Nephron (organoid): Measurements from ENCODE around the gene LENG9.
A peak's percentile ranks its signal among the peaks of the same experiment; 100 is the strongest.

Experiments
- H3K27ac Mint-ChIP-seq, 3 experiments: 2 replicates each; pipeline ENCODE4 v1.8.0; 2020; ENCODE audit warnings: mixed read lengths in 3 of 3, mild to moderate bottlenecking in 2 of 3, moderate library complexity in 1 of 3
- H3K27me3 Mint-ChIP-seq: 2 replicates; pipeline ENCODE4 v1.8.0; 2021; ENCODE audit warnings: low read depth, mild to moderate bottlenecking, moderate library complexity, mixed read lengths
- H3K36me3 Mint-ChIP-seq: 2 replicates; pipeline ENCODE4 v1.8.0; 2020; ENCODE audit warnings: low read depth, mixed read lengths
- H3K4me1 Mint-ChIP-seq: 2 replicates; pipeline ENCODE4 v1.8.0; 2020; ENCODE audit warnings: mixed read lengths
- H3K4me3 Mint-ChIP-seq, 3 experiments: 2 replicates each; pipeline ENCODE4 v1.8.0; 2020; ENCODE audit warnings: mild to moderate bottlenecking in 3 of 3, mixed read lengths in 3 of 3, moderate library complexity in 2 of 3
- H3K9me3 Mint-ChIP-seq: 2 replicates; pipeline ENCODE4 v1.8.0; 2020; ENCODE audit warnings: mixed read lengths
- CTCF ChIP-seq, 3 experiments: fragments of 200-600 bp; sonication (generic); IDR thresholded peaks; one replicate each; pipeline ENCODE4 v1.5.0; 2021; ENCODE audit warnings: antibody characterized with exemption in 3 of 3; ENCODE audit not compliant: unreplicated experiment in 3 of 3

The LENG9 gene

GRCh38 chr19:54435551-54436016 lies 28.0 kb downstream of the LENG9 start:
- H3K4me3 Mint-ChIP-seq: no peak overlapping the region

GRCh38 chr19:54434873-54435214 lies 28.7 kb downstream of the LENG9 start:
- Mint-ChIP-seq H3K36me3 (peaks cover 4% of the 10 kb centered on the region), H3K4me1 (peaks cover 39% of the 10 kb centered on the region), H3K4me3 (no peak overlapping the region), H3K27me3 (peaks cover 6% of the 10 kb centered on the region), H3K9me3 (no peaks in the 10 kb centered on the region), H3K27ac (peak overlapping the region in 1 of 3 experiments; percentile 60)
- no peak for TF ChIP-seq CTCF (IDR thresholded peaks at IDR 0.05; ENCODE audit: unreplicated experiment in 3 of 3)

More at GRCh38 chr19:54435551-54436016, 28.0 kb downstream of the LENG9 start:
- Mint-ChIP-seq H3K27me3 (peaks cover 6% of the 10 kb centered on the region), H3K27ac (no peak overlapping the region), H3K36me3 (peaks cover 4% of the 10 kb centered on the region), H3K9me3 (no peaks in the 10 kb centered on the region), H3K4me1 (peaks cover 39% of the 10 kb centered on the region)
- no peak for TF ChIP-seq CTCF (IDR thresholded peaks at IDR 0.05; ENCODE audit: unreplicated experiment in 3 of 3)

GRCh38 chr19:54434112-54434872 lies 29.3 kb downstream of the LENG9 start:
- H3K27ac Mint-ChIP-seq: peak overlapping the region in 2 of 3 experiments; percentile 7 to 34
- TF ChIP-seq CTCF (IDR thresholded peaks at IDR 0.05; ENCODE audit: unreplicated experiment in 3 of 3): no peak
- H3K4me3 Mint-ChIP-seq: peak overlapping the region in 1 of 3 experiments; percentile 19
- H3K9me3 Mint-ChIP-seq: no peaks in the 10 kb centered on the region
- H3K27me3 Mint-ChIP-seq: peaks cover 9% of the 10 kb centered on the region
- peaks cover 4% of the 10 kb centered on the region for H3K36me3 Mint-ChIP-seq
- peaks cover 35% of the 10 kb centered on the region for H3K4me1 Mint-ChIP-seq

- Mint-ChIP-seq H3K4me3 (no peak overlapping the region), H3K9me3 (no peaks in the 10 kb centered on the region), H3K27ac (peak overlapping the region in 2 of 3 experiments; percentile 7 to 34), H3K27me3 (peaks cover 11% of the 10 kb centered on the region), H3K36me3 (peaks cover 4% of the 10 kb centered on the region), H3K4me1 (peaks cover 29% of the 10 kb centered on the region)
- TF ChIP-seq CTCF (IDR thresholded peaks at IDR 0.05; ENCODE audit: unreplicated experiment in 3 of 3): no peak
Measured at GRCh38 chr19:54433697-54434096, 29.9 kb downstream of the LENG9 start.

- no peak for TF ChIP-seq CTCF (IDR thresholded peaks at IDR 0.05; ENCODE audit: unreplicated experiment in 3 of 3)
- H3K4me1 Mint-ChIP-seq: peaks cover 19% of the 10 kb centered on the region
- H3K36me3 Mint-ChIP-seq: peaks cover 4% of the 10 kb centered on the region
- peak overlapping the region in 2 of 3 experiments; percentile 50 to 64 for H3K4me3 Mint-ChIP-seq
- peaks cover 11% of the 10 kb centered on the region for H3K27me3 Mint-ChIP-seq
- peak overlapping the region in 2 of 3 experiments; percentile 28 to 49 for H3K27ac Mint-ChIP-seq
- H3K9me3 Mint-ChIP-seq: no peaks in the 10 kb centered on the region
Measured at GRCh38 chr19:54432144-54432738, 31.3 kb downstream of the LENG9 start.
